GM12878 (cell line): ENCODE data around the gene ABCB9. TPM values are rescaled to one million over a fixed set of nuclear protein-coding genes. Genes with fewer than 3 reads are reported as not detected.

ENCODE experiments used
- ATAC-seq: fragments of 200-7000 bp; cut with Tn5 transposase; 3 replicates; pipeline ENCODE4 v1.9.1; 2020; ENCODE audit warnings: mild to moderate bottlenecking, moderate library complexity
- BruUV-seq: library from RNA; stranded (reverse); fragments of 400-500 nt; replicated peaks from 2 replicates; lab custom pipeline; 2021; lab: Mats Ljungman, UMichigan
- CTCF ChIA-PET: fragments of 300-600 bp; sonication (Branson Sonifier 250); formaldehyde crosslinking; extraction: SDS; loops from one replicate; lab custom pipeline; 2021; ENCODE audit warnings: inconsistent platforms; lab: Yijun Ruan, JAX
- POLR2A ChIA-PET: fragments of 350-600 bp; formaldehyde crosslinking; extraction: SDS; loops from one replicate; lab custom pipeline; 2021; ENCODE audit warnings: inconsistent platforms; lab: Charles Lee
- RAD21 ChIA-PET: fragments of 300-600 bp; sonication (Branson Sonifier 250); formaldehyde crosslinking; loops from one replicate; lab custom pipeline; 2023; ENCODE audit warnings: antibody characterized with exemption; ENCODE audit not compliant: unreplicated experiment; lab: Charles Lee
- SMC1A ChIA-PET: fragments of 300-600 bp; sonication (Branson Sonifier 250); formaldehyde crosslinking; loops from one replicate; lab custom pipeline; 2023; ENCODE audit not compliant: unreplicated experiment, uncharacterized antibody; lab: Charles Lee
- DNase-seq: peaks from one replicate; pipeline ENCODE4 v3.0.0-alpha.2; 2011; ENCODE audit warnings: low read depth, low spot score
- FAIRE-seq: peaks from 3 replicates; lab custom pipeline; 2011; peaks lifted over from hg19 to GRCh38; lab: Jason Lieb, UNC
- H2AFZ ChIP-seq: 2 replicates; pipeline ENCODE4 v1.6.0; 2011; ENCODE audit warnings: low read depth, low read length, control low read depth; ENCODE audit not compliant: control insufficient read depth
- H3K27ac ChIP-seq: 2 replicates; pipeline ENCODE4 v1.5.1; 2011; ENCODE audit warnings: control low read depth; ENCODE audit not compliant: control insufficient read depth, insufficient read depth
- H3K27me3 ChIP-seq, 2 experiments: replicated peaks in 1 of 2; 2 replicates each; pipeline versions ENCODE4 v1.6.0 to v1.6.1; 2011; ENCODE audit warnings: low read length in 1 of 2; ENCODE audit not compliant: control insufficient read depth in 2 of 2, insufficient read depth in 2 of 2
- H3K36me3 ChIP-seq, 2 experiments: 2 replicates each; pipeline ENCODE4 v1.5.1; 2011; ENCODE audit warnings: low read length in 1 of 2; ENCODE audit not compliant: control insufficient read depth in 2 of 2, insufficient read depth in 2 of 2
- H3K4me1 ChIP-seq: 2 replicates; pipeline ENCODE4 v1.6.1; 2011; ENCODE audit warnings: mild to moderate bottlenecking, low read length, moderate library complexity, mixed read lengths; ENCODE audit not compliant: control insufficient read depth, insufficient read depth
- H3K4me2 ChIP-seq: 2 replicates; pipeline ENCODE4 v1.6.0; 2011; ENCODE audit warnings: control low read depth; ENCODE audit not compliant: control insufficient read depth, insufficient read depth
- H3K4me3 ChIP-seq: fragments of 200-600 bp; sonication (generic); 2 replicates; pipeline ENCODE4 v1.5.1; 2016
- H3K79me2 ChIP-seq: 2 replicates; pipeline ENCODE4 v1.6.0; 2011; ENCODE audit warnings: low read length; ENCODE audit not compliant: control insufficient read depth, insufficient read depth
- H3K9ac ChIP-seq: 2 replicates; pipeline ENCODE4 v1.8.0; 2011; ENCODE audit warnings: low read length, control low read depth, mixed read lengths; ENCODE audit not compliant: control insufficient read depth, insufficient read depth
- H3K9me3 ChIP-seq: replicated peaks from 3 replicates; pipeline ENCODE4 v1.5.1; 2011; ENCODE audit warnings: mild to moderate bottlenecking, low read length; ENCODE audit not compliant: control insufficient read depth, insufficient read depth
- H4K20me1 ChIP-seq: 2 replicates; pipeline ENCODE4 v1.6.0; 2011; ENCODE audit not compliant: control insufficient read depth, insufficient read depth
- CHD1 ChIP-seq: IDR thresholded peaks from 2 replicates; pipeline ENCODE4 v1.6.1; 2012; ENCODE audit warnings: low read depth, low read length, improper control_type of control experiment
- CREM ChIP-seq: IDR thresholded peaks from 2 replicates; pipeline ENCODE4 v1.6.1; 2014; ENCODE audit warnings: antibody characterized with exemption, low read depth
- ETV6 ChIP-seq, 2 experiments: fragments of 450-650 bp in 1 of 2; IDR thresholded peaks in 1 of 2; conservative IDR thresholded peaks in 1 of 2; 2 replicates each; pipeline ENCODE4 v1.6.1; 2014; ENCODE audit warnings: antibody characterized with exemption in 1 of 2, borderline replicate concordance in 1 of 2, low read depth in 1 of 2, mild to moderate bottlenecking in 1 of 2, moderate library complexity in 1 of 2
- HDGF ChIP-seq: fragments of 450-650 bp; IDR thresholded peaks from 2 replicates; pipeline ENCODE4 v1.6.1; 2016; ENCODE audit warnings: antibody characterized with exemption
- NBN ChIP-seq: fragments of 450-650 bp; IDR thresholded peaks from 2 replicates; pipeline ENCODE4 v1.6.1; 2016
- POLR2A ChIP-seq: IDR thresholded peaks from 2 replicates; pipeline ENCODE4 v1.6.1; 2011; ENCODE audit warnings: low read depth, mild to moderate bottlenecking, low read length
- POU2F2 ChIP-seq: IDR thresholded peaks from 3 replicates; pipeline ENCODE4 v1.6.1; 2011; ENCODE audit warnings: low read depth, mild to moderate bottlenecking, low read length, borderline replicate concordance
- SP1 ChIP-seq: IDR thresholded peaks from one replicate; pipeline ENCODE4 v1.6.1; 2011; ENCODE audit warnings: low read depth, low read length
- SPI1 ChIP-seq: IDR thresholded peaks from 2 replicates; pipeline ENCODE4 v1.6.1; 2011; ENCODE audit warnings: low read depth, mild to moderate bottlenecking, low read length, moderate library complexity, borderline replicate concordance; ENCODE audit not compliant: insufficient read depth
- ZBED1 ChIP-seq: IDR thresholded peaks from 2 replicates; pipeline ENCODE4 v1.6.1; 2016; ENCODE audit warnings: borderline replicate concordance
- ZBTB40 ChIP-seq: fragments of 450-650 bp; IDR thresholded peaks from 2 replicates; pipeline ENCODE4 v1.6.1; 2016; ENCODE audit warnings: mild to moderate bottlenecking, moderate library complexity, borderline replicate concordance
- ZSCAN29 ChIP-seq: fragments of 450-650 bp; IDR thresholded peaks from 2 replicates; pipeline ENCODE4 v1.6.1; 2017; ENCODE audit warnings: mild to moderate bottlenecking, moderate library complexity
- WGBS: methylation state at CpG from one replicate; pipeline ENCODE4 v1.1.6; 2016; ENCODE audit warnings: low lambda C conversion rate; ENCODE audit not compliant: insufficient replicate concordance, insufficient coverage; ENCODE audit errors: missing lambda C conversion rate; 5-methylcytosine and 5-hydroxymethylcytosine counted together
- in situ Hi-C: fragments of 300-500 bp; cut with MboI; formaldehyde crosslinking; loops from 9 replicates; pipeline ENCODE4 v1.14.3; 2018; ENCODE audit warnings: mixed read lengths
- intact Hi-C: fragments of 100-400 bp; cut with micrococcal nuclease; formaldehyde crosslinking; loops from one replicate; pipeline ENCODE4 v1.14.2; 2022; ENCODE audit not compliant: unreplicated experiment
- polyA plus RNA-seq, 11 experiments: library from polyadenylated mRNA; depleted of rRNA in 4 of 11; unstranded in 6 of 11; stranded (reverse) in 5 of 11; fragments of >200 nt; fragmentation: Nextera tagmentation in 4 of 11; fragmentation: Illumina TruSeq in 1 of 11; extraction: Ambion mirVana in 4 of 11; extraction: Trizol in 1 of 11; gene quantifications; 1 replicate in 1 of 11; 2 replicates in 10 of 11; pipeline versions ENCODE4 v1.2.1 to v1.2.3, GENCODE V29; 2011 to 2016; ENCODE audit warnings: inconsistent platforms in 2 of 11, missing spikeins in 2 of 11, low read depth in 1 of 11
- total RNA-seq, 4 experiments: library from RNA; depleted of rRNA in 3 of 4; stranded (reverse); fragments of >200 nt in 3 of 4; fragmentation: Illumina TruSeq in 1 of 4; extraction: Trizol in 1 of 4; gene quantifications; 2 replicates each; pipeline versions ENCODE4 v1.2.1 to v1.2.3, GENCODE V29; 2013 to 2021
- TF ChIP-seq, protein P1 (sequence below): IDR thresholded peaks from 2 replicates; pipeline ENCODE4 v1.6.1; 2012; ENCODE audit warnings: low read depth, low read length, improper control_type of control experiment
- TF ChIP-seq, protein P2 (sequence below): fragments of 450-650 bp; IDR thresholded peaks from 2 replicates; pipeline ENCODE4 v1.6.1; 2017; ENCODE audit warnings: mild to moderate bottlenecking, moderate library complexity

ABCB9 gene
- total and polyA plus RNA-seq, 10 of the 15 experiments (the other 5 are each of a cell fraction or from before 2014, with no cell fraction given), result 0.37 to 4.9 (median 3.1) TPM

DNA sequence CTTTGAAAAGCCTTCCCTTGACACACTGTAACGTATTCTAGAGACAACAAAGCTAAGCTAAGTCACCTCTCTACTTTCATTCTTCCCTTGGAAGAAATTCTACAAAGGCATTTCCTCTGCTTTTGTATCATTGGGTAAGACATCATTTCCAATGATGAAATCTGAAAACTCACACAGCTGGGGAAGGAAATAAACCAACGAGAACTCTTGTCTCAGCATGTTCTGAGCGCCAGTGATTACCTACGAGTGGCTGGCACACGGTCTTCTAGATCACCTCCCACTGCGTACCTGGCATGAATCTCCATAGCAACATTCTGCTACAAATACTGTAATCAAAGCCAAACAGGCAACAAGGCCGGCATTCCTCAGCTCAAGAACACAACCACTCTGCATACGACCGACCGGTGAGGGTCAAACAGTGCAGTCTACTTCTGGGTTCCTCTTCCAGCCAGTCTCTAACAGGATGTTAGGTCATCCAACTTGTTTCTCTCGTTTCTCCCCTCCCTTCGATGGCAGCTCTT lies 78.0 kb downstream of the ABCB9 start:
- intact Hi-C loops (loop anchor here (10.0 kb wide), 1 partner anchor 1887 kb away; no protein-coding TSS in a partner anchor), in situ Hi-C loops (no loop called here)
- CTCF ChIA-PET, result interaction anchor here (0.9 to 5.7 kb wide), 8 partner anchors 8 to 94 kb away, joined by 3 to 19 read pairs (median 6); partner anchors contain the start of gene ABCB9
- peak; percentile 41 for FAIRE-seq
- Histone ChIP-seq H3K4me1 (peaks cover 36% of the 10 kb centered on the region), H3K36me3 (no peaks in the 10 kb centered on the region), H3K27me3 (no peaks in the 10 kb centered on the region), H3K9ac (peak overlapping the region; percentile 54; the same call in 1 of the 2 replicates), H4K20me1 (no peaks in the 10 kb centered on the region; the same call in none of the 2 replicates), H3K4me3 (peak overlapping the region; percentile 51), H3K27ac (peak overlapping the region; percentile 71), H3K9me3 (no peaks in the 10 kb centered on the region), H3K79me2 (peaks cover 65% of the 10 kb centered on the region), H3K4me2 (peak overlapping the region; percentile 92), H2AFZ (no peak overlapping the region; the same call in 1 of the 2 replicates)
- TF ChIP-seq CHD1 (no peak), POLR2A (peak; percentile 48), CREM (peak; percentile 38; the same call in 1 of the 2 replicates), ZBED1 (0 out of 2 replicates have a peak, but pooled peaks have one; percentile 18), HDGF (0 out of 2 replicates have a peak, but pooled peaks have one; percentile 32), ZBTB40 (no peak), POU2F2 (0 out of 3 replicates have a peak, but pooled peaks have one; percentile 58), SPI1 (peak; percentile 62; the same call in 1 of the 2 replicates), SP1 (no peak), ZSCAN29 (no peak), NBN (peak; percentile 4; the same call in 1 of the 2 replicates), ETV6 (conservative IDR thresholded peaks at IDR 0.05 in 1 of 2, IDR thresholded peaks at IDR 0.05 in 1 of 2; ENCODE audit: borderline replicate concordance in 1 of 2, low read depth in 1 of 2) (peak in 1 of 2 experiments; percentile 86; a peak in 2 of 4 replicates)
- TF ChIP-seq, protein P1, sequence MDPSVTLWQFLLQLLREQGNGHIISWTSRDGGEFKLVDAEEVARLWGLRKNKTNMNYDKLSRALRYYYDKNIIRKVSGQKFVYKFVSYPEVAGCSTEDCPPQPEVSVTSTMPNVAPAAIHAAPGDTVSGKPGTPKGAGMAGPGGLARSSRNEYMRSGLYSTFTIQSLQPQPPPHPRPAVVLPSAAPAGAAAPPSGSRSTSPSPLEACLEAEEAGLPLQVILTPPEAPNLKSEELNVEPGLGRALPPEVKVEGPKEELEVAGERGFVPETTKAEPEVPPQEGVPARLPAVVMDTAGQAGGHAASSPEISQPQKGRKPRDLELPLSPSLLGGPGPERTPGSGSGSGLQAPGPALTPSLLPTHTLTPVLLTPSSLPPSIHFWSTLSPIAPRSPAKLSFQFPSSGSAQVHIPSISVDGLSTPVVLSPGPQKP, result no peak
- TF ChIP-seq, protein P2, sequence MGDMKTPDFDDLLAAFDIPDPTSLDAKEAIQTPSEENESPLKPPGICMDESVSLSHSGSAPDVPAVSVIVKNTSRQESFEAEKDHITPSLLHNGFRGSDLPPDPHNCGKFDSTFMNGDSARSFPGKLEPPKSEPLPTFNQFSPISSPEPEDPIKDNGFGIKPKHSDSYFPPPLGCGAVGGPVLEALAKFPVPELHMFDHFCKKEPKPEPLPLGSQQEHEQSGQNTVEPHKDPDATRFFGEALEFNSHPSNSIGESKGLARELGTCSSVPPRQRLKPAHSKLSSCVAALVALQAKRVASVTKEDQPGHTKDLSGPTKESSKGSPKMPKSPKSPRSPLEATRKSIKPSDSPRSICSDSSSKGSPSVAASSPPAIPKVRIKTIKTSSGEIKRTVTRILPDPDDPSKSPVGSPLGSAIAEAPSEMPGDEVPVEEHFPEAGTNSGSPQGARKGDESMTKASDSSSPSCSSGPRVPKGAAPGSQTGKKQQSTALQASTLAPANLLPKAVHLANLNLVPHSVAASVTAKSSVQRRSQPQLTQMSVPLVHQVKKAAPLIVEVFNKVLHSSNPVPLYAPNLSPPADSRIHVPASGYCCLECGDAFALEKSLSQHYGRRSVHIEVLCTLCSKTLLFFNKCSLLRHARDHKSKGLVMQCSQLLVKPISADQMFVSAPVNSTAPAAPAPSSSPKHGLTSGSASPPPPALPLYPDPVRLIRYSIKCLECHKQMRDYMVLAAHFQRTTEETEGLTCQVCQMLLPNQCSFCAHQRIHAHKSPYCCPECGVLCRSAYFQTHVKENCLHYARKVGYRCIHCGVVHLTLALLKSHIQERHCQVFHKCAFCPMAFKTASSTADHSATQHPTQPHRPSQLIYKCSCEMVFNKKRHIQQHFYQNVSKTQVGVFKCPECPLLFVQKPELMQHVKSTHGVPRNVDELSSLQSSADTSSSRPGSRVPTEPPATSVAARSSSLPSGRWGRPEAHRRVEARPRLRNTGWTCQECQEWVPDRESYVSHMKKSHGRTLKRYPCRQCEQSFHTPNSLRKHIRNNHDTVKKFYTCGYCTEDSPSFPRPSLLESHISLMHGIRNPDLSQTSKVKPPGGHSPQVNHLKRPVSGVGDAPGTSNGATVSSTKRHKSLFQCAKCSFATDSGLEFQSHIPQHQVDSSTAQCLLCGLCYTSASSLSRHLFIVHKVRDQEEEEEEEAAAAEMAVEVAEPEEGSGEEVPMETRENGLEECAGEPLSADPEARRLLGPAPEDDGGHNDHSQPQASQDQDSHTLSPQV, result no peak
- DNase-seq, result no peak
- POLR2A ChIA-PET, result interaction anchor here (1.7 to 4.5 kb wide), 5 partner anchors 9 to 38 kb away, joined by 4 to 23 read pairs (median 15); no protein-coding TSS in a partner anchor
- SMC1A ChIA-PET, result interaction anchor here (1.1 to 7.6 kb wide), 12 partner anchors 8 to 350 kb away, joined by 3 to 64 read pairs (median 4); no protein-coding TSS in a partner anchor
- peak; percentile 63 for ATAC-seq
- no TSS peak for BruUV-seq
- 14% methylated on average over 12 of the region's 12 CpGs for WGBS
- RAD21 ChIA-PET, result interaction anchor here (0.8 to 3.2 kb wide), 11 partner anchors 10 to 94 kb away, joined by 3 to 17 read pairs (median 4); no protein-coding TSS in a partner anchor
